IMR-90 (cell line): ENCODE measurements around the gene SP2. TPM values are rescaled to one million over a fixed set of nuclear protein-coding genes. Genes with fewer than 3 reads are reported as not detected.

Experiments used
- ATAC-seq: fragments of 200-7000 bp; cut with Tn5 transposase; 2 replicates; pipeline ENCODE4 v1.9.1; 2020; ENCODE audit warnings: low read depth, mild to moderate bottlenecking, moderate library complexity
- BruUV-seq: library from RNA; stranded (reverse); fragments of 400-500 nt; replicated peaks from 2 replicates; lab custom pipeline; 2021; lab: Mats Ljungman, UMichigan
- CTCF ChIA-PET: fragments of 300-600 bp; formaldehyde crosslinking; extraction: SDS; loops from one replicate; lab custom pipeline; 2021; ENCODE audit warnings: antibody characterized with exemption; lab: Yijun Ruan, JAX
- POLR2A ChIA-PET: fragments of 300-600 bp; sonication (Branson Sonifier 250); formaldehyde crosslinking; loops from one replicate; lab custom pipeline; 2022; ENCODE audit warnings: antibody characterized with exemption; ENCODE audit not compliant: unreplicated experiment; lab: Charles Lee
- DNase-seq: peaks from one replicate; pipeline ENCODE4 v3.0.0; 2013
- H2AFZ ChIP-seq: replicated peaks from 2 replicates; pipeline ENCODE3; 2013; ENCODE audit warnings: low read length, mild to moderate bottlenecking; ENCODE audit not compliant: poor library complexity
- H2AK5ac ChIP-seq: 2 replicates; pipeline ENCODE4 v1.6.1; 2013; ENCODE audit warnings: low read depth, low read length, inconsistent platforms
- H2AK9ac ChIP-seq: replicated peaks from 2 replicates; pipeline ENCODE3; 2013; ENCODE audit warnings: mild to moderate bottlenecking, low read depth, low read length, moderate library complexity; ENCODE audit not compliant: poor library complexity
- H2BK120ac ChIP-seq: 2 replicates; pipeline ENCODE4 v1.6.1; 2013; ENCODE audit warnings: low read depth, low read length, inconsistent platforms
- H2BK15ac ChIP-seq: 3 replicates; pipeline ENCODE4 v1.6.1; 2013; ENCODE audit warnings: low read depth, low read length, inconsistent platforms
- H2BK20ac ChIP-seq: 2 replicates; pipeline ENCODE4 v1.6.1; 2013; ENCODE audit warnings: low read depth, mild to moderate bottlenecking, inconsistent platforms, low read length, moderate library complexity
- H2BK5ac ChIP-seq: 2 replicates; pipeline ENCODE4 v1.6.1; 2013; ENCODE audit warnings: mild to moderate bottlenecking, low read depth, low read length, inconsistent platforms; ENCODE audit not compliant: poor library complexity, severe bottlenecking
- H3K14ac ChIP-seq: replicated peaks from 2 replicates; pipeline ENCODE4 v1.6.1; 2013; ENCODE audit warnings: low read depth, low read length, inconsistent platforms
- H3K18ac ChIP-seq: 2 replicates; pipeline ENCODE4 v1.6.1; 2013; ENCODE audit warnings: low read depth, low read length, control low read depth
- H3K23ac ChIP-seq: 2 replicates; pipeline ENCODE4 v1.6.1; 2013; ENCODE audit warnings: low read depth, low read length, inconsistent platforms
- H3K27ac ChIP-seq: 2 replicates; pipeline ENCODE4 v1.5.1; 2013; ENCODE audit warnings: mild to moderate bottlenecking, control low read depth, low read length; ENCODE audit not compliant: insufficient read depth
- H3K27me3 ChIP-seq: 2 replicates; pipeline ENCODE4 v1.6.1; 2013; ENCODE audit warnings: low read length; ENCODE audit not compliant: control insufficient read depth, insufficient read depth
- H3K36me3 ChIP-seq: 2 replicates; pipeline ENCODE4 v1.6.1; 2013; ENCODE audit warnings: low read length, mixed read lengths; ENCODE audit not compliant: control insufficient read depth, insufficient read depth
- H3K4ac ChIP-seq: 2 replicates; pipeline ENCODE4 v1.6.1; 2013; ENCODE audit warnings: low read depth, low read length, inconsistent platforms
- H3K4me1 ChIP-seq: 2 replicates; pipeline ENCODE4 v1.6.1; 2013; ENCODE audit warnings: low read length, mixed read lengths; ENCODE audit not compliant: control insufficient read depth, insufficient read depth
- H3K4me2 ChIP-seq: 2 replicates; pipeline ENCODE4 v1.6.1; 2013; ENCODE audit warnings: low read depth, mild to moderate bottlenecking, control low read depth, low read length, moderate library complexity
- H3K4me3 ChIP-seq: 2 replicates; pipeline ENCODE4 v1.5.1; 2013; ENCODE audit warnings: low read depth, mild to moderate bottlenecking, control low read depth, low read length, moderate library complexity; ENCODE audit not compliant: insufficient read depth
- H3K56ac ChIP-seq: 2 replicates; pipeline ENCODE4 v1.6.1; 2013; ENCODE audit warnings: low read length, inconsistent platforms; ENCODE audit not compliant: insufficient read depth; ENCODE audit errors: extremely low read depth
- H3K79me1 ChIP-seq, 2 experiments: 2 replicates each; pipeline ENCODE4 v1.6.1; 2013; ENCODE audit warnings: low read length in 2 of 2, inconsistent platforms in 1 of 2, low read depth in 1 of 2
- H3K9ac ChIP-seq: 2 replicates; pipeline ENCODE4 v1.6.1; 2013; ENCODE audit warnings: low read depth, low read length, control low read depth
- H3K9me1 ChIP-seq: 2 replicates; pipeline ENCODE4 v1.6.1; 2013; ENCODE audit warnings: low read length, inconsistent platforms; ENCODE audit not compliant: insufficient read depth
- H3K9me3 ChIP-seq: 2 replicates; pipeline ENCODE4 v1.6.1; 2013; ENCODE audit warnings: low read length; ENCODE audit not compliant: control insufficient read depth, insufficient read depth
- H4K20me1 ChIP-seq: 2 replicates; pipeline ENCODE4 v1.6.1; 2013; ENCODE audit warnings: low read length, inconsistent platforms; ENCODE audit not compliant: insufficient read depth
- H4K5ac ChIP-seq: 2 replicates; pipeline ENCODE4 v1.6.1; 2013; ENCODE audit warnings: mild to moderate bottlenecking, low read depth, low read length, control low read depth
- H4K8ac ChIP-seq, 2 experiments: 2 replicates each; pipeline ENCODE4 v1.6.1; 2013; ENCODE audit warnings: low read depth in 2 of 2, low read length in 2 of 2, control low read depth in 1 of 2, inconsistent platforms in 1 of 2
- H4K91ac ChIP-seq: 2 replicates; pipeline ENCODE4 v1.6.1; 2013; ENCODE audit warnings: low read depth, low read length, inconsistent platforms; ENCODE audit not compliant: insufficient read depth
- BHLHE40 ChIP-seq: fragments of 150-350 bp; IDR thresholded peaks from 2 replicates; pipeline ENCODE4 v1.6.1; 2016; ENCODE audit warnings: mild to moderate bottlenecking, low read depth, low read length
- CEBPB ChIP-seq: IDR thresholded peaks from 2 replicates; pipeline ENCODE4 v1.6.1; 2012; ENCODE audit warnings: low read depth, low read length, improper control_type of control experiment
- CHD1 ChIP-seq: IDR thresholded peaks from 2 replicates; pipeline ENCODE4 v1.6.1; 2012; ENCODE audit warnings: low read depth, low read length, improper control_type of control experiment
- CTCF ChIP-seq: conservative IDR thresholded peaks from 2 replicates; pipeline ENCODE4 v1.5.1; 2012; ENCODE audit warnings: mild to moderate bottlenecking, low read depth, low read length, improper control_type of control experiment
- ELK1 ChIP-seq: fragments of 150-350 bp; IDR thresholded peaks from 2 replicates; pipeline ENCODE4 v1.6.1; 2016; ENCODE audit warnings: low read depth, mild to moderate bottlenecking, low read length, moderate library complexity, borderline replicate concordance
- FOS ChIP-seq: fragments of 150-350 bp; IDR thresholded peaks from 2 replicates; pipeline ENCODE4 v1.6.1; 2016; ENCODE audit warnings: low read depth, low read length
- MAFK ChIP-seq: IDR thresholded peaks from 2 replicates; pipeline ENCODE4 v1.6.1; 2012; ENCODE audit warnings: low read depth, low read length, improper control_type of control experiment
- MAZ ChIP-seq: IDR thresholded peaks from 2 replicates; pipeline ENCODE4 v1.6.1; 2012; ENCODE audit warnings: low read depth, mild to moderate bottlenecking, low read length, improper control_type of control experiment, moderate library complexity, borderline replicate concordance
- MXI1 ChIP-seq: IDR thresholded peaks from 2 replicates; pipeline ENCODE4 v1.6.1; 2012; ENCODE audit warnings: low read depth, mild to moderate bottlenecking, low read length, moderate library complexity, borderline replicate concordance
- NFE2L2 ChIP-seq: fragments of 150-350 bp; IDR thresholded peaks from 2 replicates; pipeline ENCODE4 v1.6.1; 2016; ENCODE audit warnings: low read depth, mild to moderate bottlenecking, low read length
- POLR2A ChIP-seq: IDR thresholded peaks from 2 replicates; pipeline ENCODE4 v1.6.1; 2012; ENCODE audit warnings: mild to moderate bottlenecking, low read depth, low read length
- RAD21 ChIP-seq: IDR thresholded peaks from 2 replicates; pipeline ENCODE4 v1.6.1; 2012; ENCODE audit warnings: low read length, improper control_type of control experiment
- RCOR1 ChIP-seq: IDR thresholded peaks from 2 replicates; pipeline ENCODE4 v1.6.1; 2012; ENCODE audit warnings: mild to moderate bottlenecking, low read length, improper control_type of control experiment; ENCODE audit not compliant: insufficient replicate concordance
- RFX5 ChIP-seq: IDR thresholded peaks from 2 replicates; pipeline ENCODE4 v1.8.0; 2012; ENCODE audit warnings: low read depth, mild to moderate bottlenecking, low read length, moderate library complexity
- SMC3 ChIP-seq: fragments of 150-350 bp; IDR thresholded peaks from 2 replicates; pipeline ENCODE4 v1.6.1; 2016; ENCODE audit warnings: low read depth, mild to moderate bottlenecking, antibody characterized with exemption, low read length, moderate library complexity
- WGBS, 2 experiments: methylation state at CpG; one replicate each; pipeline versions ENCODE4 v1.1.5 to v1.1.7; 2013; ENCODE audit warnings: missing lambda C conversion rate in 2 of 2; ENCODE audit not compliant: insufficient read length in 1 of 2; ENCODE audit errors: extremely low coverage in 2 of 2; 5-methylcytosine and 5-hydroxymethylcytosine counted together
- dilution Hi-C: fragments of 300-500 bp; cut with HindIII; formaldehyde crosslinking; loops from one replicate; pipeline ENCODE4 v1.14.3; 2018; ENCODE audit warnings: low sequenced_read_pairs; ENCODE audit not compliant: unreplicated experiment
- in situ Hi-C: fragments of 300-500 bp; cut with MboI; formaldehyde crosslinking; loops from 3 replicates; pipeline ENCODE4 v1.14.3; 2019; ENCODE audit warnings: low sequenced_read_pairs, inconsistent platforms, mixed read lengths
- intact Hi-C: fragments of 100-400 bp; cut with micrococcal nuclease; formaldehyde crosslinking; loops from 2 replicates; pipeline ENCODE4 v1.10.0; 2022
- polyA plus RNA-seq, 3 experiments: library from polyadenylated mRNA; depleted of rRNA; stranded (reverse); fragments of >200 nt; gene quantifications; 2 replicates each; pipeline ENCODE4 v1.2.3, GENCODE V29; 2012; ENCODE audit warnings: low replicate concordance in 1 of 3
- total RNA-seq: library from RNA; depleted of rRNA; stranded (reverse); fragments of >200 nt; gene quantifications from 2 replicates; pipeline ENCODE4 v1.2.3, GENCODE V29; 2012

The SP2 gene
- total and polyA plus RNA-seq, 2 of the 4 experiments (the other 2 are of a cell fraction): 0.72 to 13.8 TPM

- no peaks in the 10 kb centered on the region for H3K9me1 ChIP-seq
These were observed 7.7 kb upstream of the SP2 start for GRCh38 chr17:47888293-47888692.

More at GRCh38 chr17:47888293-47888692, 7.7 kb upstream of the SP2 start:
- BruUV-seq: no TSS peak
- no peaks in the 10 kb centered on the region for H3K36me3 ChIP-seq
- H3K27ac ChIP-seq: no peak overlapping the region
- no peak overlapping the region for H3K4me3 ChIP-seq
- intact Hi-C loops: loop anchor here (5.0 kb wide), 1 partner anchor 111 kb away; no protein-coding TSS in a partner anchor
- H4K8ac ChIP-seq: no peak overlapping the region
- H3K79me1 ChIP-seq: no peaks in the 10 kb centered on the region
- H3K27me3 ChIP-seq: peaks cover 6% of the 10 kb centered on the region
- H4K20me1 ChIP-seq: no peaks in the 10 kb centered on the region
- in situ Hi-C loops: no loop called here
- TF ChIP-seq RCOR1 (no peak), CEBPB (no peak), FOS (no peak), ELK1 (no peak), MAZ (no peak), NFE2L2 (no peak), MAFK (no peak), RAD21 (no peak), CTCF (no peak), MXI1 (no peak), BHLHE40 (no peak), SMC3 (no peak), CHD1 (no peak), POLR2A (no peak), RFX5 (no peak)
- DNase-seq (no peak), ATAC-seq (no peak)
- H2AK5ac ChIP-seq: no peak overlapping the region
- no peak overlapping the region for H2AK9ac ChIP-seq
- no peak overlapping the region for H4K5ac ChIP-seq
- ChIA-PET POLR2A (interaction anchor here (0.6 kb wide), 1 partner anchor 31 kb away, joined by 4 read pairs; no protein-coding TSS in a partner anchor), CTCF (interaction anchor here (1.9 to 6.6 kb wide), 2 partner anchors 39 to 47 kb away, joined by 6 to 47 read pairs; partner anchors contain the start of gene SCRN2)
- no peak overlapping the region for H2BK120ac ChIP-seq
- H3K9ac ChIP-seq: no peak overlapping the region
- no CpG with 5 or more reads among the region's 6 CpGs for WGBS, 2 experiments
- no peak overlapping the region for H2BK15ac ChIP-seq
- H3K56ac ChIP-seq: no peak overlapping the region
- H3K4ac ChIP-seq: no peak overlapping the region
- dilution Hi-C loops: no loop called here
- H2BK20ac ChIP-seq: no peak overlapping the region
- H3K9me3 ChIP-seq: no peaks in the 10 kb centered on the region
- H4K91ac ChIP-seq: no peak overlapping the region
- H3K4me1 ChIP-seq: no peaks in the 10 kb centered on the region
- no peak overlapping the region for H3K18ac ChIP-seq
- no peak overlapping the region for H2BK5ac ChIP-seq
- no peak overlapping the region for H3K14ac ChIP-seq
- no peak overlapping the region for H2AFZ ChIP-seq
- no peak overlapping the region for H3K23ac ChIP-seq
- no peak overlapping the region for H3K4me2 ChIP-seq
